ENCODE results near the gene ANKS4B.
"Not testable (repeated sequence)": the region's sequence is repeated elsewhere in the genome, so short reads cannot be mapped to it uniquely, and the experiment has no call there.

Gene ANKS4B

GRCh38 chr16:21222495-21223337 lies 10.8 kb upstream of the ANKS4B start:
- DNase-seq = no peak

- no peak for DNase-seq
Measured at GRCh38 chr16:21223787-21224186, 9.7 kb upstream of the ANKS4B start.

- DNase-seq = no peak
Measured at GRCh38 chr16:21224800-21225199, 8.7 kb upstream of the ANKS4B start.

GRCh38 chr16:21226749-21227148 lies 6.8 kb upstream of the ANKS4B start:
- no peak for DNase-seq

GRCh38 chr16:21227866-21228265 lies 5.6 kb upstream of the ANKS4B start:
- DNase-seq = no peak

GRCh38 chr16:21228361-21228872 lies 5.1 kb upstream of the ANKS4B start:
- no peak for DNase-seq

GRCh38 chr16:21233045-21233520 lies 416 bp upstream of the ANKS4B start:
- no peak for DNase-seq

- no peak for DNase-seq
Measured at GRCh38 chr16:21235199-21235585, 1.7 kb downstream of the ANKS4B start.

- DNase-seq = no peak
Measured at GRCh38 chr16:21236831-21237230, 3.3 kb downstream of the ANKS4B start.

- DNase-seq = no peak
Measured at GRCh38 chr16:21239646-21240045, 6.1 kb downstream of the ANKS4B start.

GRCh38 chr16:21242756-21243155 lies 9.3 kb downstream of the ANKS4B start:
- no peak for DNase-seq

GRCh38 chr16:21244518-21245215 lies 11.2 kb downstream of the ANKS4B start:
- DNase-seq = no peak

GRCh38 chr16:21248179-21248578 lies 14.7 kb downstream of the ANKS4B start:
- not testable (repeated sequence) for DNase-seq

GRCh38 chr16:21250072-21250923 lies 16.8 kb downstream of the ANKS4B start:
- DNase-seq = no peak

- no peak for DNase-seq
Measured at GRCh38 chr16:21253470-21253869, 20.0 kb downstream of the ANKS4B start.

GRCh38 chr16:21256636-21257035 lies 23.1 kb downstream of the ANKS4B start:
- DNase-seq = no peak

GRCh38 chr16:21257284-21257683 lies 23.8 kb downstream of the ANKS4B start:
- DNase-seq = no peak

GRCh38 chr16:21260870-21261791 lies 27.6 kb downstream of the ANKS4B start:
- DNase-seq = no peak

- no peak for DNase-seq
Measured at GRCh38 chr16:21262779-21263639, 29.5 kb downstream of the ANKS4B start.

GRCh38 chr16:21263640-21264570 lies 30.4 kb downstream of the ANKS4B start:
- DNase-seq = no peak

All from activated naive CD4-positive, alpha-beta T cell (primary cell).